Ishikawa (cell line): ENCODE results near the gene SENP1.

Experiments used
- CEBPB ChIP-seq: IDR thresholded peaks from 2 replicates; pipeline ENCODE4 v1.6.1; 2012
- CREB1 ChIP-seq: IDR thresholded peaks from 2 replicates; pipeline ENCODE4 v1.6.1; 2012; ENCODE audit warnings: low read depth
- EGR1 ChIP-seq: IDR thresholded peaks from 2 replicates; pipeline ENCODE4 v1.6.1; 2012
- EP300 ChIP-seq: IDR thresholded peaks from 2 replicates; pipeline ENCODE4 v1.6.1; 2012; ENCODE audit warnings: borderline replicate concordance
- FOXM1 ChIP-seq: IDR thresholded peaks from 2 replicates; pipeline ENCODE4 v1.6.1; 2012; ENCODE audit warnings: low read depth, borderline replicate concordance
- MAX ChIP-seq: IDR thresholded peaks from 2 replicates; pipeline ENCODE4 v1.6.1; 2012
- NFIC ChIP-seq: IDR thresholded peaks from 2 replicates; pipeline ENCODE4 v1.6.1; 2012
- RAD21 ChIP-seq: IDR thresholded peaks from 2 replicates; pipeline ENCODE4 v1.6.1; 2012; ENCODE audit warnings: low read depth
- REST ChIP-seq: IDR thresholded peaks from 2 replicates; pipeline ENCODE4 v1.6.1; 2012; ENCODE audit warnings: low read depth, mild to moderate bottlenecking
- TAF1 ChIP-seq: IDR thresholded peaks from 2 replicates; pipeline ENCODE4 v1.6.1; 2012; ENCODE audit warnings: low read depth, mild to moderate bottlenecking
- TCF12 ChIP-seq: IDR thresholded peaks from 2 replicates; pipeline ENCODE4 v1.6.1; 2012; ENCODE audit warnings: low read depth
- TEAD4 ChIP-seq: IDR thresholded peaks from 2 replicates; pipeline ENCODE4 v1.6.1; 2012
- USF1 ChIP-seq: IDR thresholded peaks from 2 replicates; pipeline ENCODE4 v1.6.1; 2012
- YY1 ChIP-seq: IDR thresholded peaks from 2 replicates; pipeline ENCODE4 v1.6.1; 2012; ENCODE audit warnings: low read depth
- ZBTB7A ChIP-seq: IDR thresholded peaks from 2 replicates; pipeline ENCODE4 v1.6.1; 2012; ENCODE audit warnings: low read depth

Gene SENP1

GRCh38 chr12:48063530-48063929, 42.3 kb downstream of the SENP1 start:
- TF ChIP-seq USF1: no peak
- no peak for TF ChIP-seq ZBTB7A
- TF ChIP-seq TAF1: no peak
- TF ChIP-seq CREB1: no peak
- TF ChIP-seq EGR1: no peak
- no peak for TF ChIP-seq TCF12
- no peak for TF ChIP-seq REST

GRCh38 chr12:48061938-48062719, 43.8 kb downstream of the SENP1 start:
- TF ChIP-seq TCF12: no peak
- no peak for TF ChIP-seq ZBTB7A
- TF ChIP-seq CREB1: no peak
- no peak for TF ChIP-seq NFIC
- TF ChIP-seq CEBPB: no peak
- TF ChIP-seq MAX: no peak
- TF ChIP-seq REST: no peak

GRCh38 chr12:48060474-48060873, 45.4 kb downstream of the SENP1 start:
- TF ChIP-seq CEBPB (no peak), CREB1 (no peak), YY1 (no peak)

GRCh38 chr12:48058771-48059170, 47.1 kb downstream of the SENP1 start:
- TF ChIP-seq TCF12 (no peak), CEBPB (no peak), MAX (no peak), CREB1 (no peak), TEAD4 (no peak), FOXM1 (no peak), REST (no peak), NFIC (no peak), EP300 (no peak), EGR1 (no peak), USF1 (no peak), TAF1 (no peak), YY1 (no peak), ZBTB7A (no peak), RAD21 (no peak)
